AG08396 (cell line): Measurements from ENCODE around the gene DDRGK1.

ENCODE experiments used
- DNase-seq: peaks from one replicate; pipeline ENCODE4 v3.0.0; 2012; ENCODE audit warnings: low spot score, mixed read lengths

The DDRGK1 gene

GRCh38 chr20:3235666-3236324, 31.3 kb upstream of the DDRGK1 start:
- no peak for DNase-seq

- DNase-seq, result no peak
Observed at GRCh38 chr20:3233991-3234498, 29.6 kb upstream of the DDRGK1 start.

GRCh38 chr20:3233131-3233990, 28.9 kb upstream of the DDRGK1 start:
- DNase-seq, result no peak

- DNase-seq, result no peak
Observed at GRCh38 chr20:3231889-3232588, 27.6 kb upstream of the DDRGK1 start.

- DNase-seq, result no peak
Observed at GRCh38 chr20:3231116-3231515, 26.6 kb upstream of the DDRGK1 start.

- DNase-seq, result no peak
Observed at GRCh38 chr20:3229798-3230197, 25.3 kb upstream of the DDRGK1 start.

GRCh38 chr20:3229158-3229557, 24.7 kb upstream of the DDRGK1 start:
- no peak for DNase-seq

- DNase-seq, result no peak
Observed at GRCh38 chr20:3228750-3229032, 24.2 kb upstream of the DDRGK1 start.

- no peak for DNase-seq
Observed at GRCh38 chr20:3227936-3228749, 23.7 kb upstream of the DDRGK1 start.

- DNase-seq, result no peak
Observed at GRCh38 chr20:3227506-3227905, 23.0 kb upstream of the DDRGK1 start.

GRCh38 chr20:3226864-3227263, 22.4 kb upstream of the DDRGK1 start:
- no peak for DNase-seq

GRCh38 chr20:3226093-3226492, 21.6 kb upstream of the DDRGK1 start:
- DNase-seq, result no peak

GRCh38 chr20:3224681-3225421, 20.4 kb upstream of the DDRGK1 start:
- no peak for DNase-seq

- no peak for DNase-seq
Observed at GRCh38 chr20:3223994-3224680, 19.7 kb upstream of the DDRGK1 start.

GRCh38 chr20:3223651-3223993, 19.1 kb upstream of the DDRGK1 start:
- DNase-seq, result no peak

GRCh38 chr20:3222635-3223600, 18.4 kb upstream of the DDRGK1 start:
- no peak for DNase-seq

- DNase-seq, result no peak
Observed at GRCh38 chr20:3221398-3222226, 17.1 kb upstream of the DDRGK1 start.

GRCh38 chr20:3218307-3218988, 14.0 kb upstream of the DDRGK1 start:
- peak; percentile 69 for DNase-seq
